ENCODE measurements around the gene CPT1A. TPM values are rescaled to one million over a fixed set of nuclear protein-coding genes. Genes with fewer than 3 reads are reported as not detected.

CPT1A gene
- polyA plus RNA-seq, 1 of the 3 experiments (the other 2 are of a cell fraction): 31.2 TPM

- Histone ChIP-seq H3K79me2 (ENCODE audit: insufficient read depth) (peaks cover 84% of the 10 kb centered on the region), H3K9ac (no peak overlapping the region), H3K27me3 (ENCODE audit: insufficient read depth) (no peaks in the 10 kb centered on the region), H3K4me3 (ENCODE audit: low read depth in 2 of 2, low read length in 1 of 2) (no peak overlapping the region), H3K9me3 (no peaks in the 10 kb centered on the region), H3K9me2 (no peaks in the 10 kb centered on the region), H4K20me1 (ENCODE audit: insufficient read depth) (peaks cover 81% of the 10 kb centered on the region), H3K27ac (ENCODE audit: low read depth in 2 of 2, low read length in 1 of 2) (no peak overlapping the region), H3K4me1 (ENCODE audit: control insufficient read depth in 1 of 2, insufficient read depth in 2 of 2, low read depth in 1 of 2, low read length in 1 of 2) (peaks cover 0 to under 1% of the 10 kb centered on the region in 2 experiments; a peak in 1 of 4 replicates), H3F3A (replicated peaks; ENCODE audit: insufficient read depth) (no peaks in the 10 kb centered on the region), H2AFZ (ENCODE audit: low read depth) (no peak overlapping the region), H3K36me3 (replicated peaks in 1 of 2; ENCODE audit: control insufficient read depth in 1 of 2, insufficient read depth in 2 of 2, low read length in 1 of 2) (peaks cover 0 to 4% of the 10 kb centered on the region in 2 experiments), H3K4me2 (no peak overlapping the region)
- ChIA-PET CTCF (no interaction called here), POLR2A (no interaction called here)
- no peak for TF ChIP-seq EZH2phosphoT487 (IDR thresholded peaks at IDR 0.05; ENCODE audit: borderline replicate concordance, low read depth)
- no peak for TF ChIP-seq EP300 (IDR thresholded peaks at IDR 0.05; ENCODE audit: borderline replicate concordance in 1 of 2, low read depth in 1 of 2, low read length in 1 of 2)
- no peak for TF ChIP-seq MXI1 (IDR thresholded peaks at IDR 0.05; ENCODE audit: low read depth, low read length)
- no peak for TF ChIP-seq ZBTB33 (IDR thresholded peaks at IDR 0.05; ENCODE audit: borderline replicate concordance, low read depth)
- no peak for TF ChIP-seq TAF1 (IDR thresholded peaks at IDR 0.05; ENCODE audit: borderline replicate concordance, low read depth, low read length)
- 93% methylated on average over 5 of the region's 5 CpGs for WGBS (ENCODE audit: low lambda C conversion rate)
- no peak for DNase-seq
Observed at GRCh38 chr11:68822546-68822945, 19.2 kb downstream of the CPT1A start.

- peaks cover 78% of the 10 kb centered on the region for H3K79me2 ChIP-seq (ENCODE audit: insufficient read depth)
- 73% methylated on average over 4 of the region's 4 CpGs for WGBS (ENCODE audit: low lambda C conversion rate)
- POLR2A ChIA-PET: no interaction called here
Observed at GRCh38 chr11:68821670-68822069, 20.0 kb downstream of the CPT1A start.

More at GRCh38 chr11:68821670-68822069, 20.0 kb downstream of the CPT1A start:
- H2AFZ ChIP-seq (ENCODE audit: low read depth): no peak overlapping the region
- no peak overlapping the region for H3K4me2 ChIP-seq
- peaks cover 0 to 3% of the 10 kb centered on the region in 2 experiments; a peak in 1 of 4 replicates for H3K4me1 ChIP-seq (ENCODE audit: control insufficient read depth in 1 of 2, insufficient read depth in 2 of 2, low read depth in 1 of 2, low read length in 1 of 2)
- no peaks in the 10 kb centered on the region for H3F3A ChIP-seq (replicated peaks; ENCODE audit: insufficient read depth)
- H3K27ac ChIP-seq (ENCODE audit: low read depth in 2 of 2, low read length in 1 of 2): no peak overlapping the region
- peaks cover 78% of the 10 kb centered on the region for H4K20me1 ChIP-seq (ENCODE audit: insufficient read depth)
- CTCF ChIA-PET: no interaction called here
- H3K9me2 ChIP-seq: no peaks in the 10 kb centered on the region
- H3K9ac ChIP-seq: no peak overlapping the region
- H3K36me3 ChIP-seq (replicated peaks in 1 of 2; ENCODE audit: control insufficient read depth in 1 of 2, insufficient read depth in 2 of 2, low read length in 1 of 2): peaks cover 0 to 4% of the 10 kb centered on the region in 2 experiments
- H3K27me3 ChIP-seq (ENCODE audit: insufficient read depth): no peaks in the 10 kb centered on the region
- H3K9me3 ChIP-seq: no peaks in the 10 kb centered on the region
- no peak overlapping the region for H3K4me3 ChIP-seq (ENCODE audit: low read depth in 2 of 2, low read length in 1 of 2)
- DNase-seq: no peak
- TF ChIP-seq CTCF (IDR thresholded peaks at IDR 0.05) (peak; percentile 23), MAX (IDR thresholded peaks at IDR 0.05; ENCODE audit: low read depth) (no peak)

All from SK-N-SH (cell line).